Myometrial cell (primary cell): ENCODE results near the gene NUDT13. TPM values are rescaled to one million over a fixed set of nuclear protein-coding genes. Genes with fewer than 3 reads are reported as not detected.

Source experiments
- total RNA-seq: library from RNA; depleted of rRNA; stranded (reverse); fragments of >200 nt; gene quantifications from 2 replicates; pipeline ENCODE4 v1.2.3, GENCODE V29; 2015

Gene NUDT13
- total RNA-seq: 1.2 and 1.8 TPM in 2 replicates

GRCh38 chr10:73110345-73110849, at the start of gene NUDT13:
NUDT13 (plus strand) TSS chr10:73110455; CDS start chr10:73114366, 3,911 bp downstream.

GRCh38 chr10:73096449-73097304, 13.6 kb upstream of the NUDT13 start, which contains the start of gene P4HA1:
P4HA1 (minus strand) TSS chr10:73096866; CDS start chr10:73074883, 21,983 bp downstream.

GRCh38 chr10:73167783-73168464, 57.7 kb downstream of the NUDT13 start, which contains the start of the genes ECD and FAM149B1:
ECD (minus strand) TSS chr10:73168008; CDS start chr10:73163937, 4,071 bp downstream.
FAM149B1 (plus strand) TSS chr10:73168119; CDS start chr10:73168340, 221 bp downstream.

Other genes starting within 250 kb of the NUDT13 start
- not detected in 2 replicates for gene OIT3, start 216.7 kb upstream of the NUDT13 start, total RNA-seq
- not detected in 2 replicates for gene PLA2G12B, start 155.6 kb upstream of the NUDT13 start, total RNA-seq
- gene P4HA1, start 13.6 kb upstream of the NUDT13 start, total RNA-seq: 86.2 and 102 TPM in 2 replicates
- gene ECD, start 57.6 kb downstream of the NUDT13 start, total RNA-seq: 34.3 and 38.8 TPM in 2 replicates
- gene FAM149B1, start 57.7 kb downstream of the NUDT13 start, total RNA-seq: 6.6 and 11.3 TPM in 2 replicates
- 23.9 and 28.0 TPM in 2 replicates for gene DNAJC9, start 136.8 kb downstream of the NUDT13 start, total RNA-seq
- gene MRPS16, start 142.2 kb downstream of the NUDT13 start, total RNA-seq: 73.8 and 77.3 TPM in 2 replicates
- 0.18 and 0.29 TPM in 2 replicates for gene CFAP70, start 248.4 kb downstream of the NUDT13 start, total RNA-seq